NT2/D1 (cell line): Measurements from ENCODE around the gene TBC1D2.

Experiments
- DNase-seq: peaks from one replicate; pipeline ENCODE4 v3.0.0-alpha.2; 2011; ENCODE audit warnings: low read depth, low spot score
- H3K27me3 ChIP-seq: 2 replicates; pipeline ENCODE4 v1.6.0; 2011; ENCODE audit warnings: mild to moderate bottlenecking; ENCODE audit not compliant: insufficient read length, insufficient read depth
- H3K36me3 ChIP-seq: 2 replicates; pipeline ENCODE4 v1.6.1; 2011; ENCODE audit warnings: mild to moderate bottlenecking, low read length, mixed read lengths; ENCODE audit not compliant: insufficient read depth, insufficient read length
- H3K4me1 ChIP-seq: 2 replicates; pipeline ENCODE4 v1.5.1; 2011; ENCODE audit not compliant: insufficient read depth, insufficient read length
- H3K4me3 ChIP-seq: 2 replicates; pipeline ENCODE4 v1.5.1; 2011; ENCODE audit warnings: low read depth; ENCODE audit not compliant: insufficient read length
- H3K9ac ChIP-seq: 2 replicates; pipeline ENCODE4 v1.6.0; 2011; ENCODE audit warnings: low read depth; ENCODE audit not compliant: insufficient read length
- H3K9me3 ChIP-seq: 2 replicates; pipeline ENCODE4 v1.5.1; 2011; ENCODE audit warnings: mild to moderate bottlenecking, low read length; ENCODE audit not compliant: insufficient read depth
- SUZ12 ChIP-seq: IDR thresholded peaks from 2 replicates; pipeline ENCODE4 v1.6.1; 2011; ENCODE audit not compliant: insufficient read length, insufficient read depth; ENCODE audit errors: extremely low read depth
- YY1 ChIP-seq: IDR thresholded peaks from 2 replicates; pipeline ENCODE4 v1.6.1; 2011; ENCODE audit not compliant: insufficient read length, insufficient read depth
- ZNF274 ChIP-seq: IDR thresholded peaks from 2 replicates; pipeline ENCODE4 v1.6.1; 2011; ENCODE audit warnings: mild to moderate bottlenecking, low read depth, low read length

TBC1D2 gene

GRCh38 chr9:98260635-98261034 is 5.2 kb upstream of the TBC1D2 start:
- H3K9me3 ChIP-seq, result no peaks in the 10 kb centered on the region
- no peaks in the 10 kb centered on the region for H3K4me1 ChIP-seq
- TF ChIP-seq YY1, result no peak
- TF ChIP-seq ZNF274, result no peak
- TF ChIP-seq SUZ12, result no peak
- no peak overlapping the region for H3K4me3 ChIP-seq
- no peak overlapping the region for H3K9ac ChIP-seq
- DNase-seq, result no peak
- no peaks in the 10 kb centered on the region for H3K27me3 ChIP-seq
- H3K36me3 ChIP-seq, result no peaks in the 10 kb centered on the region

GRCh38 chr9:98259791-98260190 is 4.3 kb upstream of the TBC1D2 start:
- no peaks in the 10 kb centered on the region for H3K36me3 ChIP-seq

GRCh38 chr9:98256756-98257155 is 1.3 kb upstream of the TBC1D2 start:
- no peak for DNase-seq
- Histone ChIP-seq H3K36me3 (peaks cover 16% of the 10 kb centered on the region), H3K4me1 (peaks cover 3% of the 10 kb centered on the region), H3K9me3 (no peaks in the 10 kb centered on the region), H3K4me3 (peak overlapping the region; percentile 71), H3K9ac (peak overlapping the region; percentile 93), H3K27me3 (peaks cover 12% of the 10 kb centered on the region)
- TF ChIP-seq YY1 (no peak), ZNF274 (no peak), SUZ12 (no peak)

More at GRCh38 chr9:98259791-98260190, 4.3 kb upstream of the TBC1D2 start:
- Histone ChIP-seq H3K4me1 (no peaks in the 10 kb centered on the region), H3K9me3 (no peaks in the 10 kb centered on the region), H3K27me3 (peaks cover 6% of the 10 kb centered on the region), H3K4me3 (no peak overlapping the region), H3K9ac (no peak overlapping the region)
- no peak for DNase-seq
- TF ChIP-seq ZNF274 (no peak), YY1 (no peak), SUZ12 (no peak)

- no peak for TF ChIP-seq YY1
- no peak for TF ChIP-seq SUZ12
- TF ChIP-seq ZNF274, result no peak
- peaks cover 12% of the 10 kb centered on the region for H3K27me3 ChIP-seq
- peak overlapping the region; percentile 80 for H3K9ac ChIP-seq
- H3K4me1 ChIP-seq, result peaks cover 6% of the 10 kb centered on the region
- H3K9me3 ChIP-seq, result no peaks in the 10 kb centered on the region
- H3K4me3 ChIP-seq, result peak overlapping the region; percentile 71
- peaks cover 24% of the 10 kb centered on the region for H3K36me3 ChIP-seq
- DNase-seq, result no peak
Observed at GRCh38 chr9:98255061-98255577, 330 bp downstream of the TBC1D2 start.

GRCh38 chr9:98254228-98255060 is 1.0 kb downstream of the TBC1D2 start:
- no peak for DNase-seq
- Histone ChIP-seq H3K9ac (peak overlapping the region; percentile 80), H3K9me3 (no peaks in the 10 kb centered on the region), H3K27me3 (peaks cover 12% of the 10 kb centered on the region), H3K4me3 (peak overlapping the region; percentile 71), H3K36me3 (peaks cover 27% of the 10 kb centered on the region), H3K4me1 (peaks cover 6% of the 10 kb centered on the region)
- TF ChIP-seq YY1 (no peak), ZNF274 (no peak), SUZ12 (no peak)

GRCh38 chr9:98253565-98253964 is 1.9 kb downstream of the TBC1D2 start:
- Histone ChIP-seq H3K9ac (no peak overlapping the region), H3K27me3 (peaks cover 12% of the 10 kb centered on the region), H3K4me1 (peaks cover 10% of the 10 kb centered on the region), H3K9me3 (no peaks in the 10 kb centered on the region), H3K36me3 (peaks cover 36% of the 10 kb centered on the region), H3K4me3 (no peak overlapping the region)
- DNase-seq, result no peak
- TF ChIP-seq ZNF274 (no peak), SUZ12 (no peak), YY1 (no peak)

GRCh38 chr9:98251551-98251950 is 3.9 kb downstream of the TBC1D2 start:
- Histone ChIP-seq H3K9ac (no peak overlapping the region), H3K4me3 (no peak overlapping the region), H3K36me3 (peaks cover 39% of the 10 kb centered on the region), H3K27me3 (peaks cover 12% of the 10 kb centered on the region), H3K9me3 (no peaks in the 10 kb centered on the region), H3K4me1 (peaks cover 10% of the 10 kb centered on the region)
- no peak for DNase-seq
- no peak for TF ChIP-seq SUZ12
- TF ChIP-seq ZNF274, result no peak
- TF ChIP-seq YY1, result no peak
